IPS-20b (cell line): ENCODE results near the gene GALNT16.

Source experiments
- H3K27ac ChIP-seq: one replicate; pipeline ENCODE4 v1.5.1; 2013; ENCODE audit warnings: low read length
- H3K27me3 ChIP-seq: 2 replicates; pipeline ENCODE4 v1.6.1; 2013; ENCODE audit warnings: mild to moderate bottlenecking, low read length, inconsistent platforms; ENCODE audit not compliant: insufficient read depth
- H3K36me3 ChIP-seq: 2 replicates; pipeline ENCODE4 v1.6.1; 2013; ENCODE audit warnings: low read depth, mild to moderate bottlenecking, inconsistent platforms, low read length, moderate library complexity; ENCODE audit not compliant: insufficient read depth
- H3K4me1 ChIP-seq: 2 replicates; pipeline ENCODE4 v1.6.1; 2013; ENCODE audit warnings: mild to moderate bottlenecking, control low read depth, inconsistent platforms, low read length, moderate library complexity; ENCODE audit not compliant: insufficient read depth
- H3K4me3 ChIP-seq: 2 replicates; pipeline ENCODE4 v1.5.1; 2013; ENCODE audit warnings: mild to moderate bottlenecking, low read length, inconsistent platforms
- H3K9ac ChIP-seq: 2 replicates; pipeline ENCODE4 v1.6.1; 2013; ENCODE audit warnings: low read depth, mild to moderate bottlenecking, inconsistent platforms, low read length, moderate library complexity
- H3K9me3 ChIP-seq: 2 replicates; pipeline ENCODE4 v1.6.1; 2013; ENCODE audit warnings: mild to moderate bottlenecking, low read depth, low read length, inconsistent platforms; ENCODE audit not compliant: insufficient read depth

Gene GALNT16

DNA sequence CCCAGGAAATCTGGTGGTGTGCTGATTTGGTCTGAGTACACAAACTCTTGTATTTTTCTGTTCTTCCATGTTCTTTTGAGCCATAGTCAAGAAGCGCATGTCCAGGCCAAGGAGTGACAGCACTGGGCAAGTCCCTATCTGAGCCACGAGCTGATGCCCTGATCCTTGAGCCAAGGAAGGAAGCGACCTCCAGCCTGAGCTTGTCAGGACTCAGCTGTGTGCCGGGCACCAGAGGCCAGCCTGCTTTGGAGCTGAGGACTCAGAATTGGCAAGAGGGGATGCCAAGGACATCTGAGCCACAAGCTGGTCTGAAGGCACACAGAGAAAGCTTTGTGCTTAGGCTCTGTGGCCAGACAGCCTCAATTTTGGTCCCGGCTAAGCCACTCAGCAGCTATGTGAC lies 52.6 kb downstream of the GALNT16 start:
- H3K36me3 ChIP-seq = no peaks in the 10 kb centered on the region
- H3K27me3 ChIP-seq = no peaks in the 10 kb centered on the region
- H3K4me1 ChIP-seq = no peaks in the 10 kb centered on the region; the same call in 1 of the 2 replicates
- H3K9ac ChIP-seq = no peak overlapping the region
- H3K4me3 ChIP-seq = no peak overlapping the region
- H3K9me3 ChIP-seq = no peaks in the 10 kb centered on the region
- H3K27ac ChIP-seq = no peak overlapping the region

DNA sequence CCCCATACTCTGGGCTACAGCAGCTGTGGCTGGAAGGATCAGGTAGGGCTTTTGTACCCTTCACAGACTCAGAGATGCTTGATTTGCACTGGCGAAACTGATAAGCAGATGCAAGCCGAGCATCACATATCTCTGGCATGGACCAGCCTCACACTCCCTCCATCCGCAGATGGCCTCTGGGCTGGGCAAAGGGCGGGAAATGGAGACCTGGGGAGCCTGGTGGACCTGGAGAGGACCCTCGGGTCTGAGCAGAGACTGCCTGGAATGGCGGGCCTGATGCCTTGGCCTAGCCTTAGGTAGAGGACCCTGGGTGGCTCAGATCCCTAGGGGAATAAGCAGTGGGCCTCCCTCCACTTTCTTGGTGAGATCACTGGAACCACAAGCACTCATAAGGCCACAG lies 53.2 kb downstream of the GALNT16 start:
- H3K4me1 ChIP-seq = no peaks in the 10 kb centered on the region; the same call in none of the 2 replicates
- H3K36me3 ChIP-seq = no peaks in the 10 kb centered on the region
- H3K4me3 ChIP-seq = no peak overlapping the region
- no peaks in the 10 kb centered on the region for H3K9me3 ChIP-seq
- no peaks in the 10 kb centered on the region for H3K27me3 ChIP-seq
- H3K27ac ChIP-seq = no peak overlapping the region
- H3K9ac ChIP-seq = no peak overlapping the region

DNA sequence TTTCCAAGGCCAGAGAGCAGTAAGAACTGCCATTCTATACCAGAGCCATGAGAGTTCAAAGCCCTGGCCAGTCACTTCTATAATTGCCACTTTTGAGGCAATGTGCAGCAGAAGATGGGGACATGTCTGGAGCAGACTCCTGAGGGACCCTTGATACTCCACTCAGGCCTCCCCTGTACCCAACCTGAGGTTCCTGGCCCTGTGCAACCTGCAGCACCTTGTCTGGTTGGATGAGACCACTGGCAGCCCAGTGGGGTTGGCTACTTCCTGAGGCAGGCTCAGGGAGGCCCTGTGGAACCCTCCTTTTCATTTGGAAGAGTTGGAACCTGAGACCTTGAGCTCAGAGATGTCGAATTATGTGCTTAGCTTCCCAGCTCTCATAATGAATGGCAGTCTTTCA lies 54.4 kb downstream of the GALNT16 start:
- H3K27me3 ChIP-seq = no peaks in the 10 kb centered on the region

DNA sequence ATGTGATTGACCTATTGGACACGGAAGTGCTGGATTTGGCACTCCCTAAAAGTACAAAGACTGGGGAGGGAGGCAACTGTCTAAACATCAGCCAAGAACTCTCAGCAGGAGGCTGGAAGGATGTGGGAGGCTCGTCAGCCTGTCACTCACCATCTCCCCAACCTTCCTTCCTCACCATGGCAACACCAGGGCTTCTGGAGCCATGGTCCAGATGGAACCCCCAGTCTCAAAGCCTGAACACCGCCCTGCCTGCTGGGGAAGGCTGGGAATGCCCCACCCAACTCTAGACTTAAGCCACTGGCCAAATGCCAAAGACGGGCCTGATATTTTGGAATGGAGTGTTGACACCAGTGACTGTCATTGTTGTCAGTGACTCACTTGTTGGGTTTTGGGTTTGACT lies 55.3 kb downstream of the GALNT16 start:
- Histone ChIP-seq H3K4me3 (no peak overlapping the region), H3K27ac (no peak overlapping the region)

More for the DNA sequence above, 54.4 kb downstream of the GALNT16 start:
- H3K4me1 ChIP-seq = no peaks in the 10 kb centered on the region; the same call in none of the 2 replicates
- no peaks in the 10 kb centered on the region for H3K9me3 ChIP-seq
- no peaks in the 10 kb centered on the region for H3K36me3 ChIP-seq
- H3K4me3 ChIP-seq = no peak overlapping the region
- no peak overlapping the region for H3K9ac ChIP-seq
- H3K27ac ChIP-seq = no peak overlapping the region

DNA sequence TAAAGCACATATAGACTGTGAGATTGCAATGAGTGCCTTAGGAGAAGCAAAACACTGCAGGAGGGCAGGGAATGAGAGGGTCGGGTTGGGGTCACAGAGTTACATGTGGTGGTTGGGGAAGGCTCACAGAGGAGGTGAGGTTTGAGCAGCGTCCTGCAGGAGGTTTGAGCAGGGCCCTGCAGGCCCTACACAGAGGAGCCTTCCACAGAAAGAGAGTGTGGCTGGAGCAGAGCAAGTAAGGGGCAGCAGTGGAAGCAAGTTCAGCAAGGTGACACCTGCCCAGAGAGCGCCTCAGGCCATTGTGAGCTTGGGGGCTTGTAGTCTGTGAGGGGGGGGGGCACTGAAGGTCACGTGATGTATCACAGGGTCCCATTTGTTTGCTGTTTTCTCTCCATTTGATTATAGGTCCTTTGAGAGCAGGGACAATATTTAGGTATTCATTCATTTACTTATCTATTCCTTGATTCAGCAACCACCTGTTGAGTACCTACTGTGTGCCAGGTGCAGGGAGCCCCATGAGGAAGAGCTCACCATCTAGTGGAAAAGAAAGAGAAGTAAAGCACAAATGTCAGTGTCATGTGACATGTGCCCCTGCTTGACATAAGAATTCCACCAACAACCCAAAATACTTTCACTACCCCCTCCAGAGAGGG lies 56.6 kb downstream of the GALNT16 start:
- no peaks in the 10 kb centered on the region for H3K9me3 ChIP-seq
- H3K27me3 ChIP-seq = no peaks in the 10 kb centered on the region
- H3K27ac ChIP-seq = no peak overlapping the region
- no peak overlapping the region for H3K9ac ChIP-seq
- no peaks in the 10 kb centered on the region for H3K36me3 ChIP-seq
- H3K4me1 ChIP-seq = no peaks in the 10 kb centered on the region; the same call in none of the 2 replicates
- no peak overlapping the region for H3K4me3 ChIP-seq

More for the DNA sequence above, 55.3 kb downstream of the GALNT16 start:
- Histone ChIP-seq H3K4me1 (no peaks in the 10 kb centered on the region; the same call in none of the 2 replicates), H3K36me3 (no peaks in the 10 kb centered on the region), H3K27me3 (no peaks in the 10 kb centered on the region), H3K9ac (no peak overlapping the region), H3K9me3 (no peaks in the 10 kb centered on the region)

DNA sequence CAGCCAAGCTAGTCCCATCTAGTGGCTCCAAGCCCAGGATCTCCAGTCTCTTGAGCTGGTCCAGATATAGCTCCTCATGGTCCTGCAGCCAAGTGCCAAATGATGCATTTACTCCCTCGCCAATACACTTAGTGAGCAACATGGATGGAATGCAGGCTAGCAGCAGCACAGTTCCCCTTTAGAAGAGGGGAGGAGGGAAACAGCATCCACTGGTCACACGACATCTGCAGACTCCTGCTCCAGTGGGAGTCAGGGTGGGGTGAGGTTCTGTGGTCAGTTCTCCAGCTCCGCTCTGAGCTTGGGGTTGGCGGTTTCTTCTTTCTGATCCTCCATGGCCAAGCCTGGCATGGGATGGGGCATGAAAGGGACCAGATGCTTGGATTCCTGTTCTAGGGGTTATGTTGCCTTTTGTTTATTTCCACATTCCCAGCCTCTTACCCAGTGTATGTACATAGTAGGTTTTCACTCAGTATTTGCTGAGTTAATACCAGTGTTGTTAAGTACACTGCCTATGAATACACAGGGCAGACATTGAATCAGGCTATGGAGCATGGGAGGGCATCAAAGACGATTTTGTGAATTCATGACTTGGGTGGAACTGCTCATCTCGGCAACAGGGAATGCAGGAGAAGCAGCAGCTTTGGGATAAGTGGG lies 57.3 kb downstream of the GALNT16 start:
- no peak overlapping the region for H3K27ac ChIP-seq
- H3K4me1 ChIP-seq = no peaks in the 10 kb centered on the region; the same call in none of the 2 replicates
- H3K9ac ChIP-seq = no peak overlapping the region
- H3K9me3 ChIP-seq = no peaks in the 10 kb centered on the region
- no peaks in the 10 kb centered on the region for H3K36me3 ChIP-seq
- no peak overlapping the region for H3K4me3 ChIP-seq
- H3K27me3 ChIP-seq = no peaks in the 10 kb centered on the region

DNA sequence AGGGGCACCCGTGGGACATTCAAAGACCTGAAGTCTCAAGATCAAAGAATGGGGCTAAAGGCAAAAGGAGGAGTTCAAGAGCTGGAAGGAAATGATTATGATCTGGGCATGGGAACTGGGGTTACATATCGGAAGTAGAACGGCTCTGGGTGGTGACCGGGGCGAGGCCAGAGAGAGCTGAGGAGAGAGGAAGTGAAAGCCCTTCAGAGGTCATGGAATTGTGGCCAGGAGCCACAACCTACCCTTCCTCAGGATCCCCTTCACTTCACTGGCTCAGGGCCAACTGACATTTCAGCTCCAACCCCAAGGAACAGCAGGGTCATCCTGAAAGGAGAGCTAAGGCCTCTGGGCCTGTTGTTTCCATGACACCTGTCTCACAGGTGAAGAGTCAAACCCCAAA lies 57.8 kb downstream of the GALNT16 start:
- H3K36me3 ChIP-seq = no peaks in the 10 kb centered on the region
- H3K27me3 ChIP-seq = no peaks in the 10 kb centered on the region
- H3K27ac ChIP-seq = no peak overlapping the region
- no peak overlapping the region for H3K9ac ChIP-seq
- H3K4me3 ChIP-seq = no peak overlapping the region
- no peaks in the 10 kb centered on the region for H3K9me3 ChIP-seq
- no peaks in the 10 kb centered on the region; the same call in none of the 2 replicates for H3K4me1 ChIP-seq

DNA sequence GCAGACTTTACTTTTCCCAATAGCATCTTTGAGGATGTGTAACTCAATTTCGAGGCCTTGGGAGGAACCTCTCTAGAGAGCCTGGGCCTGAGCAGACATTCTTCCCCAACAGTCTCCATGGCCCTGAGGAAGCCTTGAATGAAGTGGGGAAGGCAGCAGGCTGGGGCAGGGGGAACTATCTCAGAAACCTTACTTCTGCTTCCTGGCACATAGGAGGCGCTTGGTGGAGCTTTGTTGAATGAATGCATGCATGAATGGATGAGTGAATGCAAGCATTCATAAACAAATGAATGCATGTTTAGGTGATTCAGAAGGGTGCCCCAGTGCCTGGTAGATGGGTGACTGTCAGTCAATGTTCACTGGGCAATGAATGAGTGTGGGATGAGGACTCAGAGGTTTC lies 58.3 kb downstream of the GALNT16 start:
- H3K9ac ChIP-seq = no peak overlapping the region
- H3K36me3 ChIP-seq = no peaks in the 10 kb centered on the region
- no peak overlapping the region for H3K27ac ChIP-seq
- H3K9me3 ChIP-seq = no peaks in the 10 kb centered on the region
- no peaks in the 10 kb centered on the region for H3K27me3 ChIP-seq
- H3K4me1 ChIP-seq = peaks cover 1% of the 10 kb centered on the region
- H3K4me3 ChIP-seq = no peak overlapping the region

DNA sequence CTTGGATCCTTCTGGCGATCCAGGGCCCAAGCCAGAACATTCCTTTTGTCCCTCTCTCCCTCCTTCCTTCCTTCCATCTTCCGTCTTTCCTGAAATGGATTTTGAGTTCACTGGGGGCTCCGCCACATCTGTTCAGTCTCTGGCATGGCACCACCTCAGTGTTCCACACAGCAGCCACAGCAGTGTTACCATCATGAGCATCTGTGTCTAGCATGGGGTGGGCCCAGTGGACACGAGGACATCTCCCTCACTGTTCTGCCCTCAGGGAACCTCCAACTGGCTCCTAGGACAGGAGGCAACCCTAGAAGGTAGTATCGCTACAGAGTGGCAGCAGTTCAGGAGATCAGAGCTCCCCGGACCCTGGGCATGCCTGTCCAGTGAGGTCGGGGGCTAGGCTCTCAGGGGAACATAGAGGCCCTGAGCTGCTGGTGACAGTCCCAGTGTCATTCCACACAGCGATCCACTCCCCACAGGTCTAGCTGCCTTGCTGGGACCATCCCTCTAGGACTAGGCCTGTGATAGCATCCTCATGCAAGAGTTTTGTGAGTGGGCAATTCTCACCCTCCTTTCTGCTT lies 59.0 kb downstream of the GALNT16 start:
- Histone ChIP-seq H3K36me3 (no peaks in the 10 kb centered on the region), H3K9me3 (no peaks in the 10 kb centered on the region), H3K27me3 (no peaks in the 10 kb centered on the region), H3K4me1 (peaks cover 9% of the 10 kb centered on the region), H3K27ac (no peak overlapping the region), H3K9ac (no peak overlapping the region), H3K4me3 (no peak overlapping the region)

DNA sequence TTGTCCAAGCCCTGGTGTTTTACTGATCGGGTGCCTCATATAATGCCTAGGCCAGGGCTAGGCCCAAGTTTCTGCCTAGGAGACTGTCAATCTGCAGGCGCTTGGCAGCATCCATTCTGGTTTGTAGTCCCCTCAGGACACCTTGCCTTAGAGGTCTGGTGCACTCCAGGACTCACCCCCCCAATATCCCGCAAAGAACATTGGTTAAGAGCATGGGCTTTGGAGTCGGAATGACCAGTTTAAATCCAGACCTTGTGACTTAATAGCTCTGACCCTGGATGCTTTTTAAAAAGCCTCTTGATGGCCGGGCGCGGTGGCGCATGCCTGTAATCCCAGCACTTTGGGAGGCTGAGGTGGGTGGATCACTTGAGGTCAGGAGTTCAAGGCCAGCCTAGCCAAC lies 60.0 kb downstream of the GALNT16 start:
- H3K27me3 ChIP-seq = no peaks in the 10 kb centered on the region
- no peaks in the 10 kb centered on the region for H3K9me3 ChIP-seq
- H3K36me3 ChIP-seq = no peaks in the 10 kb centered on the region
- H3K27ac ChIP-seq = no peak overlapping the region
- peaks cover 14% of the 10 kb centered on the region for H3K4me1 ChIP-seq
- no peak overlapping the region for H3K9ac ChIP-seq
- no peak overlapping the region for H3K4me3 ChIP-seq

DNA sequence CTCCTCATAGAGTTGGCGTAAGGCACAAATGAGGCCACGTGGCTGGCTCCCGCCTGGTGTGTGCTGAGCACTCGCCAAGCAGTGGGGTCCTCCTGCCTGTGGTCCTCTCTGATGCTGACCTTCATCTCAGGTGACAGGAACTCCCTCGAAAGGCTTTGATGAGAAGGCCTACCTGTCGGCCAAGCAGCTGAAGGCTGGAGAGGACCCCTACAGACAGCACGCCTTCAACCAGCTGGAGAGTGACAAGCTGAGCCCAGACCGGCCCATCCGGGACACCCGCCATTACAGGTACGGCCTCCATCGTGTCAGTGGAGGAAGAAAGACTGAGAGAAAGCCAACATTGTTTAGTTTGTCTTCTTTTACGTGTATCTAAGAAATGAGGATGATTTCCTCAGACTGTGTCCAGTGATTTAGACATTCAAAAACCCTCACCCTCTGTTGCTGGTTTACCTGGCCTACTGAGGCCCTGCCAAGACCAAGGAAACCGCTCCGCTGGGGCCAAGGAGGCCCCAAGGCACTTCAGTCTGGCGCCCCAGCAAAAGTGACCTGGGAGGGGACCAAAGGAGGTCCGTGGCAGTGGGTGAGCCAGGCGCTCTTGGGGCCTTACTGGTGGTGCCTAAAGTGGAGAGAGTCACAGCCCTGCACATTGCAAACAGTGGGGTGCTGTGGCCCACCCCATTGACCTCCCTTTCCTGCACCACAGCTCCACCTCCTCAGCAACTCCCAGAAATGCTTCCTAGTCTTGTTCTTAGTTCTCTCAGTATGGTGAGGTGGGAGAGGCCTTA lies 60.8 kb downstream of the GALNT16 start:
- Histone ChIP-seq H3K36me3 (no peaks in the 10 kb centered on the region), H3K27me3 (no peaks in the 10 kb centered on the region), H3K4me3 (no peak overlapping the region), H3K9me3 (no peaks in the 10 kb centered on the region), H3K27ac (no peak overlapping the region), H3K4me1 (peaks cover 14% of the 10 kb centered on the region), H3K9ac (no peak overlapping the region)
